ENCODE measurements around the gene RIPOR3. TPM values are rescaled to one million over a fixed set of nuclear protein-coding genes. Genes with fewer than 3 reads are reported as not detected.

Gene RIPOR3
- total RNA-seq, 4 donors from 2014 or later: 6.1 to 25.7 (median 15.3) TPM

DNA sequence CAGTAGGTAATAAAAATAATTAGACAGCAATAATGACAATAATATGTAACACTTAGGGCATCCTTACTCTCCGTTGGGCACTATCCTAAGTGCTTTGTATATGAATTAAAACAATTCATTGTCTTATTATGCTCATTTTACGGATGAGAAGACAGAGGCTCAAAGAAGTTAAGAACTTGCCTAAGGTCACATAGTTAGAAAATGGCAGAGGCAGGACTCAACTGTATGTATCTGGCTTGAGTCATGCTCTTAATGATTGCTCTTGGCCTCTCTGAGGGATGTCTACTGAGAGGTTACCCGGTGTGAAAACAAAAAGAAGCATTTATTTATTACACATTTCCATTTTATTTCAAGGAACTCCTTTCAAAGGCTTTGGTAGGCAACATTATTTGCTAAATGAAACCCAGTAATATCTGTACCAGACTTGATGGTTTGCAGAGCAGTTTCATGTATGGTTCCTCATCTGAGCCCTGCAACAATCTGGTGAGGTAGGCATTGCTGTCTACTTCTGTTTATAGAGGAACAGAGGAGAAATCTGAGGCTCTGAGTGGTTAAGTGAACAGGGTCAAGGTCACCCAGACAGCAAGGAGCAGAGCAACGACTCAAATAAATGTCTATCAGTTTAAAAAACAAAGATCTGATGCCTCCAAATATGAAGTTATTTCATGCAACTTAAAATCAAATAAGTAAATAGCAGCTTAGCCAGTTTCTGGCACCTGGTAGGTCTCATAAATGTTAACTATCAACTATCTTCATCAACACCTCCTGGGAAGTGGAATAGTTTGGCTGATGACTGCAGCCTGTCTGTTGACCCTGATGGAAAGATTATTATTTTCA, 35.8 kb upstream of the RIPOR3 start:
- intact Hi-C loops (cut with DNase I): no loop called here
- Histone ChIP-seq H3K36me3 (no peaks in the 10 kb centered on the region), H3K9me3 (no peaks in the 10 kb centered on the region), H3K4me1 (peaks cover 33 to 39% (median 37%) of the 10 kb centered on the region in 4 donors), H3K4me3 (no peak overlapping the region), H3K27me3 (no peaks in the 10 kb centered on the region), H3K27ac (replicated peaks in 1 of 4) (no peak overlapping the region)
- 71% methylated on average over 4 of the region's 4 CpGs for WGBS
- DNase-seq (ENCODE audit: extremely low spot score): no peak
- TF ChIP-seq, protein P1, sequence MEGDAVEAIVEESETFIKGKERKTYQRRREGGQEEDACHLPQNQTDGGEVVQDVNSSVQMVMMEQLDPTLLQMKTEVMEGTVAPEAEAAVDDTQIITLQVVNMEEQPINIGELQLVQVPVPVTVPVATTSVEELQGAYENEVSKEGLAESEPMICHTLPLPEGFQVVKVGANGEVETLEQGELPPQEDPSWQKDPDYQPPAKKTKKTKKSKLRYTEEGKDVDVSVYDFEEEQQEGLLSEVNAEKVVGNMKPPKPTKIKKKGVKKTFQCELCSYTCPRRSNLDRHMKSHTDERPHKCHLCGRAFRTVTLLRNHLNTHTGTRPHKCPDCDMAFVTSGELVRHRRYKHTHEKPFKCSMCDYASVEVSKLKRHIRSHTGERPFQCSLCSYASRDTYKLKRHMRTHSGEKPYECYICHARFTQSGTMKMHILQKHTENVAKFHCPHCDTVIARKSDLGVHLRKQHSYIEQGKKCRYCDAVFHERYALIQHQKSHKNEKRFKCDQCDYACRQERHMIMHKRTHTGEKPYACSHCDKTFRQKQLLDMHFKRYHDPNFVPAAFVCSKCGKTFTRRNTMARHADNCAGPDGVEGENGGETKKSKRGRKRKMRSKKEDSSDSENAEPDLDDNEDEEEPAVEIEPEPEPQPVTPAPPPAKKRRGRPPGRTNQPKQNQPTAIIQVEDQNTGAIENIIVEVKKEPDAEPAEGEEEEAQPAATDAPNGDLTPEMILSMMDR (IDR thresholded peaks at IDR 0.05): no peak
- TF ChIP-seq POLR2A (IDR thresholded peaks at IDR 0.05; ENCODE audit: low read depth) (no peak), EP300 (IDR thresholded peaks at IDR 0.05) (no peak), POLR2AphosphoS5 (IDR thresholded peaks at IDR 0.05) (no peak)

DNA sequence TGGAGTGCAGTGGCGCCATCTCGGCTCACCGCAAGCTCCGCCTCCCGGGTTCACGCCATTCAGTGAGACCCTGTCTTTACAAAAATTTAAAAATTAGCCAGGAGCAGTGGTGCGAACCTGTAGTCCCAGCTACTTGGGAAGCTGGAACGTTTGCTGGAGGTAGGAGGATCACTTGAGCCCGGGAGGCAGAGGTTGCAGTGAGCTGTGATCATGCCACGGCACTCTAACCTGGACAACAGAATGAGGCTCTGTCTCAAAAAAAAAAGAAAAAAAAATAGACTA, 34.3 kb upstream of the RIPOR3 start:
- Histone ChIP-seq H3K27me3 (no peaks in the 10 kb centered on the region), H3K4me1 (peaks cover 29 to 41% (median 35%) of the 10 kb centered on the region in 4 donors), H3K27ac (replicated peaks in 1 of 4) (peak overlapping the region in 3 of 4 donors; percentile 38 to 71 (median 71)), H3K4me3 (no peak overlapping the region), H3K36me3 (no peaks in the 10 kb centered on the region), H3K9me3 (no peaks in the 10 kb centered on the region)
- intact Hi-C loops (cut with DNase I): no loop called here
- TF ChIP-seq, protein P1 (IDR thresholded peaks at IDR 0.05): no peak
- no peak for TF ChIP-seq EP300 (IDR thresholded peaks at IDR 0.05)
- TF ChIP-seq POLR2AphosphoS5 (IDR thresholded peaks at IDR 0.05): no peak
- TF ChIP-seq POLR2A (IDR thresholded peaks at IDR 0.05; ENCODE audit: low read depth): no peak
- WGBS: 91% methylated on average over 10 of the region's 10 CpGs
- DNase-seq (ENCODE audit: extremely low spot score): no peak

DNA sequence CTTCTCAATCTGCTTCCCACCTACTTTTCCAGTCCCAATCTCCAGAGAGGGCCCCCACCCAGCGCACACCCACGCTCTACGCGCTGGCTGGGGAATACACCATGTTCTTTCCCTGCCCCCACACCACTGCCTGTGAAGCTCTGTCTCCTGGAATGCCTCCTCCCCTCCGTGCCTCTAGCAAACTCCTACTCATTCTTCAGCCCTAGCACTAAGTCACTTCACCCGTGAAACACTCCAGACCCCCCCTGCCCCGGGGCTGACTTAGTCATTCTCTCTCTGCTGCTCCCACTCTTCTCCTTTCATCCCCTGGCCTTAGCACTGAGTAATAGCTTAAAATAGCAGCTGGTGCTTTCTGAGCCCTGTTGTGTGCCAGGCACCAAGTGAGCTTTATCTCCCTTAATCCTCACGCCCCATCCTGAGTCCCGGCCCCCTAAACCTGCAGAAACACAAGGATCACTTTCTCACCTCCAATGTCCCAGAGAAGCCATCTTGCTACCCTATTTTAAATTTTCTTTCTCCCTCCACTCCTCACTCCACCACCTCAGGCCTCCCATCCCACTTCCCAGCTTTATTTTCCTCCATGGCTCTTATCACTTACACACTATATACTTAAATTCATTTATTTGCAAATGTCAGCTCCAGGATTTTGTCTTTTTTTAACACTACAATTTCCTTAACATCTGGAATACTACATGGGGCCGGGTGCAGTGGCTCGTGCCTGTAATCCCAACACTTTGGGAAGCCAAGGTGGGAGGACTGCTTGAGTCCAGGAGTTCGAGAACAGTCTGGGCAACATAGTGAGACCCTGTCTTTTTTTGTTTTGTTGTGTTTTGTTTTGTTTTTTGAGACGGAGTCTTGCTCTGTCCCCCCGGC, 33.7 kb upstream of the RIPOR3 start:
- DNase-seq (ENCODE audit: extremely low spot score): no peak
- Histone ChIP-seq H3K4me3 (peak overlapping the region in 1 of 4 donors; percentile 9), H3K36me3 (no peaks in the 10 kb centered on the region), H3K27ac (replicated peaks in 1 of 4) (peak overlapping the region; percentile 38 to 71 (median 68)), H3K9me3 (no peaks in the 10 kb centered on the region), H3K4me1 (peaks cover 23 to 35% (median 29%) of the 10 kb centered on the region in 4 donors), H3K27me3 (no peaks in the 10 kb centered on the region)
- TF ChIP-seq POLR2AphosphoS5 (IDR thresholded peaks at IDR 0.05): peak; percentile 52 to 77
- TF ChIP-seq, protein P1 (IDR thresholded peaks at IDR 0.05): no peak
- 48% methylated on average over 14 of the region's 14 CpGs for WGBS
- intact Hi-C loops (cut with DNase I): no loop called here

DNA sequence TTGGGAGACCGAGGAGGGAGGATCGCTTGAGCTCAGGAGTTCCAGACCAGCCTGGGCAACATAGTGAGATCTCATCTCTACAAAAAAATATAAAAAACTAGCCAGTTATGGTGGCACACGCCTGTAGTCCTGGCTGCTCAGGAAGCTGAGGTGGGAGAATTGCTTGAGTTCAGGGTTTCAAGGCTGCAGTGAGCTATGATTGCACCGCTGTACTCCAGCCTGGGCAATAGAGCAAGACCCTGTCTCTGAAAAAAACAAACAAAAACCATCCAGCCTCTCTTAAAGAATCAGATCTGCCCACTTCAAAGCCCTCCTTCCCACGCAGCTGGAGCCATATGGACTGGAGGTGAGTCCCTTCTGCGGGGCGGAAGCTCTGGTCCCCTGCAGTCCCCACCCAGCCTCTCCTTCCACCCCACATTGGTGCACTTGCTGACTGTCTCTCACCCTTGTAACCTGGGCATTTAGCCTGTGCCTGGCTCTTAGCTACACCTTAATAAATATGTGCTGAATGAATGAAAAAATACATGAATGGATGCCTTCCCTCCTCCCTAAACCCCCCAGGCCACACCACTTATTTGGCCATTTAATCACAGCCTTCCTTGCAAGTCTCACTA, 32.9 kb upstream of the RIPOR3 start:
- Histone ChIP-seq H3K9me3 (no peaks in the 10 kb centered on the region), H3K27me3 (no peaks in the 10 kb centered on the region), H3K36me3 (no peaks in the 10 kb centered on the region), H3K4me1 (peaks cover 22 to 34% (median 28%) of the 10 kb centered on the region in 4 donors), H3K4me3 (no peak overlapping the region), H3K27ac (replicated peaks in 1 of 4) (peak overlapping the region; percentile 38 to 71 (median 68))
- intact Hi-C loops (cut with DNase I): no loop called here
- 93% methylated on average over 7 of the region's 7 CpGs for WGBS
- TF ChIP-seq, protein P1 (IDR thresholded peaks at IDR 0.05): no peak
- TF ChIP-seq POLR2A (IDR thresholded peaks at IDR 0.05; ENCODE audit: low read depth) (no peak), EP300 (IDR thresholded peaks at IDR 0.05) (no peak), POLR2AphosphoS5 (IDR thresholded peaks at IDR 0.05) (no peak)
- no peak for DNase-seq (ENCODE audit: extremely low spot score)
